ENCODE data around the gene SPATS1. TPM values are rescaled to one million over a fixed set of nuclear protein-coding genes. Genes with fewer than 3 reads are reported as not detected.

The SPATS1 gene
- total RNA-seq, 4 donors from 2014 or later: not detected

DNA sequence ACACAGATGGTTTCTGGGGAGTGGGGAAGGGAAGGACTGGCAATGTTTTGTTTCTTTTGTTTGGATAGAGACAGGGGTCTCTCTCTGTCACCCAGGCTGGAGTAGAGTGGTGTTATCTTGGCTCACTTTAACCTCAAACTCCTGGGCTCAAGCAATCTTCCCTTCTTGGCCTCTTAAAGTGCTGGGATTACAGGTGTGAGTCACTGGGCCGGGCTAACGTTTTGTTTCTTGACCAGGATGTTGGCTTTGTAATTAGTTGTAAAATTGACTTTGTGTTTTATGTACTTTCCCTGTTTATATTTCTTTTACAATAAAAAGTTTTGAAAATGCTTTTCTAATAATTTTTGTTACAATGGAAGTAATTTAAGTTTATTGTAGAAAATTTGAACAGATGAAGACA, 10.9 kb downstream of the SPATS1 start:
- ATAC-seq: no peak
- TF ChIP-seq, protein P1, sequence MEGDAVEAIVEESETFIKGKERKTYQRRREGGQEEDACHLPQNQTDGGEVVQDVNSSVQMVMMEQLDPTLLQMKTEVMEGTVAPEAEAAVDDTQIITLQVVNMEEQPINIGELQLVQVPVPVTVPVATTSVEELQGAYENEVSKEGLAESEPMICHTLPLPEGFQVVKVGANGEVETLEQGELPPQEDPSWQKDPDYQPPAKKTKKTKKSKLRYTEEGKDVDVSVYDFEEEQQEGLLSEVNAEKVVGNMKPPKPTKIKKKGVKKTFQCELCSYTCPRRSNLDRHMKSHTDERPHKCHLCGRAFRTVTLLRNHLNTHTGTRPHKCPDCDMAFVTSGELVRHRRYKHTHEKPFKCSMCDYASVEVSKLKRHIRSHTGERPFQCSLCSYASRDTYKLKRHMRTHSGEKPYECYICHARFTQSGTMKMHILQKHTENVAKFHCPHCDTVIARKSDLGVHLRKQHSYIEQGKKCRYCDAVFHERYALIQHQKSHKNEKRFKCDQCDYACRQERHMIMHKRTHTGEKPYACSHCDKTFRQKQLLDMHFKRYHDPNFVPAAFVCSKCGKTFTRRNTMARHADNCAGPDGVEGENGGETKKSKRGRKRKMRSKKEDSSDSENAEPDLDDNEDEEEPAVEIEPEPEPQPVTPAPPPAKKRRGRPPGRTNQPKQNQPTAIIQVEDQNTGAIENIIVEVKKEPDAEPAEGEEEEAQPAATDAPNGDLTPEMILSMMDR (IDR thresholded peaks at IDR 0.05 in 4 of 5, conservative IDR thresholded peaks at IDR 0.05 in 1 of 5): no peak
- TF ChIP-seq POLR2A (IDR thresholded peaks at IDR 0.05): no peak
- no peak overlapping the region for H3K4me3 ChIP-seq
- H3K4me1 ChIP-seq: no peaks in the 10 kb centered on the region
- H3K27ac ChIP-seq: no peak overlapping the region
- H3K9me3 ChIP-seq: no peaks in the 10 kb centered on the region
- no peaks in the 10 kb centered on the region for H3K27me3 ChIP-seq
- in situ Hi-C loops (cut with MboI; ENCODE audit: low sequenced_read_pairs in 4 of 4) (no loop called here), intact Hi-C loops (cut with DNase I; ENCODE audit: low total_unique reads) (no loop called here)
- DNase-seq: no peak
- no peaks in the 10 kb centered on the region for H3K36me3 ChIP-seq

GRCh38 chr6:44355640-44356039, 13.2 kb downstream of the SPATS1 start:
- TF ChIP-seq, protein P1 (IDR thresholded peaks at IDR 0.05 in 4 of 5, conservative IDR thresholded peaks at IDR 0.05 in 1 of 5): no peak
- TF ChIP-seq POLR2A (IDR thresholded peaks at IDR 0.05): no peak
- no peaks in the 10 kb centered on the region for H3K27me3 ChIP-seq
- no peak for DNase-seq
- no peak overlapping the region for H3K4me3 ChIP-seq
- no peak for ATAC-seq
- H3K9me3 ChIP-seq: no peaks in the 10 kb centered on the region
- H3K27ac ChIP-seq: no peak overlapping the region
- in situ Hi-C loops (cut with MboI; ENCODE audit: low sequenced_read_pairs in 4 of 4) (no loop called here), intact Hi-C loops (cut with DNase I; ENCODE audit: low total_unique reads) (no loop called here)
- no peaks in the 10 kb centered on the region for H3K4me1 ChIP-seq
- no peaks in the 10 kb centered on the region for H3K36me3 ChIP-seq

DNA sequence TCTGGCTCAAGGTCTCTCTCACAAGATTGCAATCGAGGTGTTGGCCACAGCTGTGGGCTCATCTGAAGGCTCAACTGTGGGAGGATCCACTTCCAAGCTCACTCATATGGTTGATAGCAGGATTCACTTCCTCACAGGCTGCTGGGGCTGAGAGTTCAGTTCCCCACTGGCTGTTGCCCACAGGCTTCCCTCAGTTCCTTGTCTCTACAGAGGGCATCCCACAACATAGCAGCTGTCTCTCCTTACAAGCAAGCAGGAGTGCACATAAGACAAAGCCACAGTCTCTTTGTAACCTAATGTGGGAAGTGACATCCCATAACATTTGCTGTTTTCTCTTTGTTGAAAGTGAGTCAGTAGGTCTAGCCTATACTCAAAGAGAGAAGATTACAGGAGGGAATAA, 14.0 kb downstream of the SPATS1 start:
- Histone ChIP-seq H3K9me3 (no peaks in the 10 kb centered on the region), H3K36me3 (no peaks in the 10 kb centered on the region), H3K27ac (no peak overlapping the region), H3K27me3 (no peaks in the 10 kb centered on the region), H3K4me3 (no peak overlapping the region), H3K4me1 (no peaks in the 10 kb centered on the region)
- intact Hi-C loops (cut with DNase I; ENCODE audit: low total_unique reads): no loop called here
- ATAC-seq (no peak), DNase-seq (no peak)
- TF ChIP-seq, protein P1 (IDR thresholded peaks at IDR 0.05 in 4 of 5, conservative IDR thresholded peaks at IDR 0.05 in 1 of 5): no peak
- no peak for TF ChIP-seq POLR2A (IDR thresholded peaks at IDR 0.05)
- in situ Hi-C loops (cut with MboI; ENCODE audit: low sequenced_read_pairs in 4 of 4): no loop called here

- Histone ChIP-seq H3K4me1 (no peaks in the 10 kb centered on the region), H3K36me3 (no peaks in the 10 kb centered on the region), H3K9me3 (no peaks in the 10 kb centered on the region), H3K4me3 (no peak overlapping the region), H3K27ac (no peak overlapping the region), H3K27me3 (no peaks in the 10 kb centered on the region)
- DNase-seq (no peak), ATAC-seq (no peak)
- TF ChIP-seq, protein P1 (IDR thresholded peaks at IDR 0.05 in 4 of 5, conservative IDR thresholded peaks at IDR 0.05 in 1 of 5): no peak
- intact Hi-C loops (cut with DNase I; ENCODE audit: low total_unique reads): no loop called here
- in situ Hi-C loops (cut with MboI; ENCODE audit: low sequenced_read_pairs in 4 of 4): no loop called here
Measured at GRCh38 chr6:44359973-44360372, 17.5 kb downstream of the SPATS1 start.

GRCh38 chr6:44361947-44362346, 19.5 kb downstream of the SPATS1 start:
- no peaks in the 10 kb centered on the region for H3K27me3 ChIP-seq
- H3K4me1 ChIP-seq: no peaks in the 10 kb centered on the region
- in situ Hi-C loops (cut with MboI; ENCODE audit: low sequenced_read_pairs in 4 of 4) (no loop called here), intact Hi-C loops (cut with DNase I; ENCODE audit: low total_unique reads) (no loop called here)
- H3K4me3 ChIP-seq: no peak overlapping the region
- DNase-seq (no peak), ATAC-seq (no peak)
- H3K9me3 ChIP-seq: no peaks in the 10 kb centered on the region
- no peaks in the 10 kb centered on the region for H3K36me3 ChIP-seq
- TF ChIP-seq POLR2A (IDR thresholded peaks at IDR 0.05): no peak
- TF ChIP-seq, protein P1 (IDR thresholded peaks at IDR 0.05 in 4 of 5, conservative IDR thresholded peaks at IDR 0.05 in 1 of 5): no peak
- H3K27ac ChIP-seq: no peak overlapping the region

All from gastrocnemius medialis (tissue), 4 donors.